NCI-H82 treated with DMSO at 0.1 percent for 48 hours (cell line): ENCODE measurements around the gene KCNE2.
"Not testable (repeated sequence)": the region's sequence is repeated elsewhere in the genome, so short reads cannot be mapped to it uniquely, and the experiment has no call there.

ENCODE experiments used
- DNase-seq: peaks from one replicate; lab custom pipeline; 2025; ENCODE audit not compliant: unreplicated experiment; lab: John Stamatoyannopoulos, UW

Gene KCNE2

GRCh38 chr21:34352556-34352955 is 11.2 kb upstream of the KCNE2 start:
- no peak for DNase-seq

- DNase-seq = no peak
These were observed 10.6 kb upstream of the KCNE2 start for GRCh38 chr21:34353182-34353581.

GRCh38 chr21:34354836-34355235 is 9.0 kb upstream of the KCNE2 start:
- DNase-seq = no peak

- no peak for DNase-seq
These were observed 8.2 kb upstream of the KCNE2 start for GRCh38 chr21:34355570-34355969.

GRCh38 chr21:34357889-34358288 is 5.9 kb upstream of the KCNE2 start:
- DNase-seq = no peak

GRCh38 chr21:34358866-34359265 is 4.9 kb upstream of the KCNE2 start:
- no peak for DNase-seq

GRCh38 chr21:34360488-34361241 is 3.1 kb upstream of the KCNE2 start:
- DNase-seq = no peak

GRCh38 chr21:34362136-34362444 is 1.7 kb upstream of the KCNE2 start:
- DNase-seq = no peak

- DNase-seq = no peak
These were observed 1.1 kb upstream of the KCNE2 start for GRCh38 chr21:34362670-34363069.

GRCh38 chr21:34364921-34365320 is 1.1 kb downstream of the KCNE2 start:
- DNase-seq = no peak

GRCh38 chr21:34365809-34366208 is 2.0 kb downstream of the KCNE2 start:
- peak; percentile 64 for DNase-seq

GRCh38 chr21:34367320-34367935 is 3.6 kb downstream of the KCNE2 start:
- DNase-seq = peak; percentile 36

- DNase-seq = no peak
These were observed 5.9 kb downstream of the KCNE2 start for GRCh38 chr21:34369741-34370140.

GRCh38 chr21:34372321-34372720 is 8.5 kb downstream of the KCNE2 start:
- no peak for DNase-seq

GRCh38 chr21:34374462-34374861 is 10.7 kb downstream of the KCNE2 start:
- DNase-seq = not testable (repeated sequence)

- DNase-seq = not testable (repeated sequence)
These were observed 11.3 kb downstream of the KCNE2 start, which contains the start of gene SMIM11 for GRCh38 chr21:34374940-34375618. Gene SMIM11 (plus strand): TSS chr21:34375507. CDS start chr21:34379505, 3,998 bp downstream.

- DNase-seq = not testable (repeated sequence)
These were observed 11.8 kb downstream of the KCNE2 start for GRCh38 chr21:34375619-34375972.

- DNase-seq = not testable (repeated sequence)
These were observed 19.3 kb downstream of the KCNE2 start for GRCh38 chr21:34383138-34383537.

GRCh38 chr21:34383724-34384415 is 20.1 kb downstream of the KCNE2 start:
- not testable (repeated sequence) for DNase-seq

GRCh38 chr21:34400522-34400921 is 36.7 kb downstream of the KCNE2 start:
- not testable (repeated sequence) for DNase-seq

GRCh38 chr21:34404742-34405141 is 40.9 kb downstream of the KCNE2 start:
- not testable (repeated sequence) for DNase-seq

GRCh38 chr21:34405686-34406085 is 41.9 kb downstream of the KCNE2 start:
- not testable (repeated sequence) for DNase-seq
